Measurements from ENCODE around the gene RALGAPA2. TPM values are rescaled to one million over a fixed set of nuclear protein-coding genes. Genes with fewer than 3 reads are reported as not detected.

The RALGAPA2 gene
- polyA plus RNA-seq, 1 experiment, result 2.2 TPM

DNA sequence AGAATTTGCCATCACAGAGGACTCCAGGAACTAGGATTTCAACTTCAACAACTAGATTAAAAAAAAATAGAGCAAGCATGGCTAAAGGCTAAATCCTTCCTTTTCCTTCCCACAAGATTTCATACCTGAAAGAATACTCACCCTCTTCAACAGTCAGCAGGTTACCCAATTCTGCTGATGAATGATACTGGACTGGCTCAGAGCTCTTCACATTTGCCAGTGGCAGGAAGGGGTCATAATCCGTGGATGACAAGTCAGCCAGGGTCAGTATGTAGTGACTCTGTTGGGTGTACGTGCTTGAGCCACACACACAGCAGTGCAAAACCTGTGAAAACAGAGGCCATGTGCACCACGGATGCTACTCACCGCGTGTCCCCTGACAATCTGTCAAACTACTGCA is 191.7 kb downstream of the RALGAPA2 start:
- no peaks in the 10 kb centered on the region for H3K9me3 ChIP-seq (ENCODE audit: control insufficient read depth, insufficient read depth, low read length)
- no peaks in the 10 kb centered on the region for H3K27me3 ChIP-seq (ENCODE audit: control insufficient read depth, insufficient read depth, low read length)
- CTCF ChIA-PET, result no interaction called here
- no peak overlapping the region for H3K27ac ChIP-seq (ENCODE audit: low read depth, low read length)
- POLR2A ChIA-PET, result no interaction called here
- no peak overlapping the region for H3K4me3 ChIP-seq (ENCODE audit: low read depth, low read length)
- TF ChIP-seq, protein P1, sequence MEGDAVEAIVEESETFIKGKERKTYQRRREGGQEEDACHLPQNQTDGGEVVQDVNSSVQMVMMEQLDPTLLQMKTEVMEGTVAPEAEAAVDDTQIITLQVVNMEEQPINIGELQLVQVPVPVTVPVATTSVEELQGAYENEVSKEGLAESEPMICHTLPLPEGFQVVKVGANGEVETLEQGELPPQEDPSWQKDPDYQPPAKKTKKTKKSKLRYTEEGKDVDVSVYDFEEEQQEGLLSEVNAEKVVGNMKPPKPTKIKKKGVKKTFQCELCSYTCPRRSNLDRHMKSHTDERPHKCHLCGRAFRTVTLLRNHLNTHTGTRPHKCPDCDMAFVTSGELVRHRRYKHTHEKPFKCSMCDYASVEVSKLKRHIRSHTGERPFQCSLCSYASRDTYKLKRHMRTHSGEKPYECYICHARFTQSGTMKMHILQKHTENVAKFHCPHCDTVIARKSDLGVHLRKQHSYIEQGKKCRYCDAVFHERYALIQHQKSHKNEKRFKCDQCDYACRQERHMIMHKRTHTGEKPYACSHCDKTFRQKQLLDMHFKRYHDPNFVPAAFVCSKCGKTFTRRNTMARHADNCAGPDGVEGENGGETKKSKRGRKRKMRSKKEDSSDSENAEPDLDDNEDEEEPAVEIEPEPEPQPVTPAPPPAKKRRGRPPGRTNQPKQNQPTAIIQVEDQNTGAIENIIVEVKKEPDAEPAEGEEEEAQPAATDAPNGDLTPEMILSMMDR (IDR thresholded peaks at IDR 0.05; ENCODE audit: low read depth, low read length), result no peak
- DNase-seq (ENCODE audit: low read depth, low spot score), result no peak

DNA sequence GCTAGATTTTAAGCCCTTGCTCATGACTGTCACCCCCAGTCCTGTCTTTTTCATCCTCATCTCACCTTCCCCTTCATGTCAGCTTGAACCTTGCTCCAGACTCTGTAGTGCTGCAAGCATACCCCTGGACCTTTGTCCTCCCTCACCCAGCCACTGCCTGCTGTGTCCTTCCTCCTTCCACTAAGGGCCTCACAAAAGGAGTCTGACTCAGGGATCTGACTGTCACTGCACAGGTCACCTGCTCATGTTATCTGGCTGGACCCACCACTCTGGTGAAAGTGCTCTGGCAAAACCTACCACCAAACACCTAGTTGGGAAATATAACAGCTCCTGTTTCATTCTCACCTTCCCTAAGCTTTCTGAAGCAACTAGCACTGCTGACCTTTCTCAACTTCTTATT is 193.2 kb downstream of the RALGAPA2 start:
- Histone ChIP-seq H3K4me3 (ENCODE audit: low read depth, low read length) (no peak overlapping the region), H3K9me3 (ENCODE audit: control insufficient read depth, insufficient read depth, low read length) (peaks cover 7% of the 10 kb centered on the region), H3K27ac (ENCODE audit: low read depth, low read length) (no peak overlapping the region), H3K27me3 (ENCODE audit: control insufficient read depth, insufficient read depth, low read length) (no peaks in the 10 kb centered on the region)
- ChIA-PET POLR2A (no interaction called here), CTCF (no interaction called here)
- DNase-seq (ENCODE audit: low read depth, low spot score), result no peak
- TF ChIP-seq, protein P1 (IDR thresholded peaks at IDR 0.05; ENCODE audit: low read depth, low read length), result no peak

DNA sequence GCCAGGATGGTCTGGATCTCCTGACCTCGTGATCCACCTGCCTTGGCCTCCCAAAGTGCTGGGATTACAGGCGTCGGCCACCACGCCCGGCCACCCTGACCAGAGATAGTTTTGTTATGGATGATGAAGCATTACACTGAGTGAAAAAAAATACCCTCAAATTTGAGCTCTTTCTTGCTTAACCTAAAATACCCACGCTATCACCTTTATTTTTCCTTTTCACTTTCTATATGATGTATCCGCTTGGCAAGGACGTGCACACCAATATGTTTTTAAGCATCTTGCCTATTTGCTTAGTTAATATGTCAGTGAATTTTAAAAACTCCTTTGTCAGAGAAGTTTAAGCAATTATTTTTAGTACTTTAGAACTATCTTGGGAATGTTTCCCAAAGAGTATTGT is 194.2 kb downstream of the RALGAPA2 start:
- TF ChIP-seq, protein P1 (IDR thresholded peaks at IDR 0.05; ENCODE audit: low read depth, low read length), result no peak
- no peak overlapping the region for H3K27ac ChIP-seq (ENCODE audit: low read depth, low read length)
- no peak overlapping the region for H3K4me3 ChIP-seq (ENCODE audit: low read depth, low read length)
- POLR2A ChIA-PET, result no interaction called here
- peaks cover 17% of the 10 kb centered on the region for H3K9me3 ChIP-seq (ENCODE audit: control insufficient read depth, insufficient read depth, low read length)
- CTCF ChIA-PET, result interaction anchor here (0.6 kb wide), 1 partner anchor 77 kb away, joined by 3 read pairs; no protein-coding TSS in a partner anchor
- H3K27me3 ChIP-seq (ENCODE audit: control insufficient read depth, insufficient read depth, low read length), result no peaks in the 10 kb centered on the region
- DNase-seq (ENCODE audit: low read depth, low spot score), result no peak

DNA sequence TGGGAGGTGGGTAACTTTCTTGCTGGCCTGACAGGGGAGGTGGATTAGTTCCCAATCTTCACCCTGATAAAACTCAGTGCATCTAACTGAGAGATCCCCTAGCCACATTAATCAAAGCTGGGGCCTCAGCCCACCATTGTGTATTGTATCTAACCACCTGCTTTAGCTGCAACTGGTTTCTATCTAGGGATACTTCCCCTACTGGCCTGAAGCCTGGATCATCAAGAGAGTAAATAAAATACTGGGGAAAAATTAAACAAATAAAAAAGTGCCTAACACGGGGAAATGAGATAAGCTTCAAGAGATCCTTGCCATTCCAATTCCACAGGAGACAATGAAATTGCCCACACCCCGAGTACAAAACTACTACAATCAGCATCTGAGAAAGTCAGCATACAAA is 195.1 kb downstream of the RALGAPA2 start:
- ChIA-PET POLR2A (no interaction called here), CTCF (no interaction called here)
- TF ChIP-seq, protein P1 (IDR thresholded peaks at IDR 0.05; ENCODE audit: low read depth, low read length), result no peak

DNA sequence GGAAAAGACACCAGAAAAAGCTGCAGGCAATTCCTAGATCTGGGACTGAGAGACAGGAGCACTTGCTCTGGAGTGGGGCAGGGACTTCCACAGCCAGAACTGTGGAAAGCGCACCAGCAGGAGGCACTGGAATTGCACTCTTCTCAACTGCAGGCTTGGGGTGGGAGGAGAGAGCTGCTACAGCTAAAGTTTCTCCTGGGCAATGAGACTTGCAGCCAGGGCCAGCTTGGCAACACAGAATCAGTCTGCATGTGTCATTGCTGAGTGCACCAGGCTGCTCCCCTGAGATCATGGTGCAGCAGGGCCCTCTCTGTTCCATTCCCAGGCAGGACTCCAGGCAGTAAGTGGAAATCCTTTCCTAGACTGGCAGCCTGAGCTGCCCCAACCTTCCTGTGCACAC is 198.7 kb downstream of the RALGAPA2 start:
- ChIA-PET CTCF (no interaction called here), POLR2A (no interaction called here)
- H3K9me3 ChIP-seq (ENCODE audit: control insufficient read depth, insufficient read depth, low read length), result peaks cover 17% of the 10 kb centered on the region
- no peak overlapping the region for H3K4me3 ChIP-seq (ENCODE audit: low read depth, low read length)
- TF ChIP-seq, protein P1 (IDR thresholded peaks at IDR 0.05; ENCODE audit: low read depth, low read length), result no peak
- no peaks in the 10 kb centered on the region for H3K27me3 ChIP-seq (ENCODE audit: control insufficient read depth, insufficient read depth, low read length)
- no peak overlapping the region for H3K27ac ChIP-seq (ENCODE audit: low read depth, low read length)
- no peak for DNase-seq (ENCODE audit: low read depth, low spot score)

More for the DNA sequence above, 195.1 kb downstream of the RALGAPA2 start:
- no peaks in the 10 kb centered on the region for H3K27me3 ChIP-seq (ENCODE audit: control insufficient read depth, insufficient read depth, low read length)
- no peak overlapping the region for H3K27ac ChIP-seq (ENCODE audit: low read depth, low read length)
- DNase-seq (ENCODE audit: low read depth, low spot score), result no peak
- H3K9me3 ChIP-seq (ENCODE audit: control insufficient read depth, insufficient read depth, low read length), result peaks cover 17% of the 10 kb centered on the region
- no peak overlapping the region for H3K4me3 ChIP-seq (ENCODE audit: low read depth, low read length)
